HG02943 (cell line): ENCODE measurements around the gene RGS6.

ENCODE experiments used
- ATAC-seq: cut with Tn5 transposase; IDR thresholded peaks from one replicate; pipeline ENCODE4 v1.9.1; 2021; ENCODE audit warnings: mild to moderate bottlenecking, low read depth, moderate library complexity; ENCODE audit not compliant: unreplicated experiment

Gene RGS6

GRCh38 chr14:71942904-71943694 is 10.9 kb downstream of the RGS6 start:
- ATAC-seq, result no peak

DNA sequence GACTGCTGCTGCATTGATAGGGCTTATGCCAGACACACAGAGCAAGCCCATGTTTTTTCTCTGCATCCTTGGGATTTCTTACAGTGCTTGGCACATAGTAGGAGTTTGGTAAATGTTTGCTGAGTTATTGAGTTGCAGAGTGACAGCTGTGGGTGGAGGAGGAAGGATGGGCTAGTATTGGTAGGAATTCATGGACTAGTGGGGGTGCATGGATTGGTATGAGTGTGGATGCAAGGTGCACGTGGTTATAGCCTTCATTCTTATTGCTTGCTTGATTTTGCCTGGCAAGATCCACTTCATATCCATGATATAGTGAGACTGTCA is 11.4 kb downstream of the RGS6 start:
- ATAC-seq, result no peak

DNA sequence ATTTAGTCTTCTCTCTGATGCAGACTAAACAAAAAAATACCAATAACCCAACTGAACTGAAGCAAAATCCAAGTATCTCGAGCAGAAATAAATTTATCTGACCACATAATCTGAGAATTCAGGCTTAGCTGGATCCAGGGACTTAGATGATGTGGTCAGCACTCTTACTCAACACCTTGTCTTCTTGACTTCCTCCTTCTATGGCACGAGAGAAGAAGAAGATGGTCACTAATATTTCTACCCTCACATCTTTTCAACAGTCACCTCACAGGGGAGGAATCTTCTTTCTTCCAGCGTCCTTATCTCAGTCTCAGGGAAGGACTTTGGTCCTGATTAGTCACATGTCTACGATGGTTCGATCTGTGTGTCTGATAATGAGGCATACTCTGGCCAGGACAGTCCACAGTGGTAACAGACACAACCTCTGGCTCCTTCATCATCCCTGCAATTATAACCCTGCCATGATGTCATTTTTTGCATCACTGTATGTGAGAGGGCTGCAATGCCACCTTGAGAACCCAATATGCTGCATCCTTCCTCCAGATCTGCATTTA is 15.8 kb downstream of the RGS6 start:
- ATAC-seq, result no peak

GRCh38 chr14:71952381-71953363 is 20.4 kb downstream of the RGS6 start:
- no peak for ATAC-seq

- ATAC-seq, result no peak
These were observed 24.8 kb downstream of the RGS6 start for GRCh38 chr14:71956920-71957563.

DNA sequence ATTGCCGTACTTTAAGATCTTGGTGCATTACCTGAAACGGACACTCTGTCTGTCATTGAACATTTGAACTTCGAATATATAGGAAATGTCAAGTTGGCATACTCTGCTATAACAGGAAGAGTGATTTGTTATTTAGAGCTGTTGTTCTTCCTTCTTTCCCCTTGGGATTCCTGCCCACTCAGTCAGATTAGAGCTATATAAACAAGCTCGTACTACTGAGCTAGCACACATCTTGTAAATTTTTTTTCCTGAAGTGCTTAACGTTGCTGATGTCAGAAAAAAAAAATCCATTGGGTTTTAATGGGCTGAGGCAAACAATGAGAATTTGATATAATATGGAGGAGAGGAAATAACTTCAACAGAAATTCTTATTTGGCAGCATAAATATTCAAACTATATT is 26.8 kb downstream of the RGS6 start:
- no peak for ATAC-seq

- ATAC-seq, result no peak
These were observed 28.5 kb downstream of the RGS6 start for GRCh38 chr14:71960494-71961353.

DNA sequence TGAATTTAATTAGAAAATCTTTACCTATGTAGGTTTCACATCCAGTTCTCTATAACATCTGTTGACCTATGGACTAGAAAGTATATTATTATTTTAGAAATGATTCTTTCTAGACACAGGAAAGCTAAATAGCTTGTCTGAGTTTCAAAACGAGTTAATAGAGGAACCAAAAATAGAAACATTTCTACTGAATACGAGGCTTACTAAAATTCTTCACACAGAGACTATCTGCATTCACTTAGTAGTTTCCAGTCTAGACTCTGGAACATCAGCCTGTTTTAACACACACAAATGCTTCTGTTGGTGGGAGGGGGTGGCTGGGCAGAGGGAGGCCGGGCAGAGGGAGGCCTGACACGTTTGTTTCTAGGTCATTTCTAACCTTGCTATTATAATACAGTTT is 29.7 kb downstream of the RGS6 start:
- ATAC-seq, result no peak

DNA sequence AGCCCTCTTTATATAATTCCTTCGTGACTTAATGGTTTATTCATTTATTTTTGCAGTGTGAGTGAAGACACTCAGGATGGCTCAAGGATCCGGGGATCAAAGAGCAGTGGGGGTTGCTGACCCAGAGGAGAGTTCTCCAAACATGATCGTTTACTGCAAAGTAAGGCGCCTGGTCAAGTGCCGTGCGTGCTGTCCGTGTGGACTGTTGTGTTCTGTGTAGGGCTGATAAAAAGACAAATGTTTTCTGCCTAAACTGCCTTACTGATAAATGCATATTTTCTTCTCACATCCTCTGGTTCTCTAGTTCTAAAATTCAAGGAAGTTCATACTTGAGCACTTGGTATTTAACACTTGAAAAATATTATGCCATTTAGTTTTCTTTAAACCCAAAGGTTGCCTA is 32.5 kb downstream of the RGS6 start:
- ATAC-seq, result no peak

DNA sequence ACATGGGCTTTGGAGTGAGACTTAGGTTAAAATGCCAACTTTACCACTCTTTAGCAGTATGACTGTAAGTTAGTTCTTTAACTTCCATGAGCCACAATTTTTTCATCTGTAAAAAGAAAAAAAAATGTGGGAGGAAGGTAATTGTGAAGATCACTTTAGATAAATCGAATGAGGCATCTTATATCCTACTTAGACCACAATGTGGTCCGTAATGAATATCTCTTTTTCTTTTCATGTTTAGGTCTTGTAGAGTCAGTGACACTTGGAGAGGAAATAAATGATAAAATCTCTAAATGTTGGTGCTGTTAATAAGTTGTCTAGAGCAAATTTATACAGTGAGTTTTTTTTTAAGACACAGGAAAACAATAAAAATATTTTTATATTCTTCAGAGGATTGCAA is 34.3 kb downstream of the RGS6 start:
- no peak for ATAC-seq

DNA sequence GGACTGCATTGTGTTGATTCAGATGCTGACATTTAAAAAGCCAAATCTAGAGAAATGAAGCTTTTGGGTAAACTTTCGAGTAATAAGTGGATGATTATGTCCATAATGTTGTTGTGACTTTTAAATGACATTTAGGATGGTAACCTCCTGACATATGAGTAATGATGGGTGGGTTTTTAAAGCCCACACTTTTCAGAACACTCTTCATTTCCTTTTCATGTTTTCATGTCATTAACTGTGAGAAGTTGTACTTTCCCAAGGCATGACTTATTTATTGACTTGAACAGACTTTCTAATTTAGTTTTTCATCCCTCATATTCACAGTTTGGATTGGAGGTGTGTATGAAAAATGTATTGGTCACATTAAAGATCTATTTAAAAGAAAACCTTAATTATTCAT is 35.5 kb downstream of the RGS6 start:
- ATAC-seq, result no peak

GRCh38 chr14:71970272-71970671 is 38.0 kb downstream of the RGS6 start:
- no peak for ATAC-seq

- ATAC-seq, result no peak
These were observed 53.4 kb downstream of the RGS6 start for GRCh38 chr14:71985538-71986189.

DNA sequence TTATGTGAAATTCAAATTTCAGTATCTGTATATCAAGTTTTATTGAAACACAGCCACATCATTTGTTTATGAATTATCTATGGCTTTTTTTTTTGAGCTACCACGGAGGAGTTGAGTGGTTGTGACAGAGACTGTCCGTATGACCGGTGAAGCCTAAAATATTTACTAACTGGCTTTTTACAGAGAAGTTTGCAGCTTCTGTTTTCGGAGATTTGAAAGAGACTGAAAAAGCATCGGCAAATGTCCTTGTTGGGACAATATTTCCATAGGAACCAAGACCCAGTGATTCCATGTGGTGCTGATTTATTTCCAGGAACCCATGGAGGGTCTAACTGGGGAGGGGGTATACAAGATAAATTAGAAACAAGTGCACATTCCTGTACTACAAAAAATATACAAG is 56.2 kb downstream of the RGS6 start:
- ATAC-seq, result no peak

- no peak for ATAC-seq
These were observed 56.7 kb downstream of the RGS6 start for GRCh38 chr14:71988939-71989338.

DNA sequence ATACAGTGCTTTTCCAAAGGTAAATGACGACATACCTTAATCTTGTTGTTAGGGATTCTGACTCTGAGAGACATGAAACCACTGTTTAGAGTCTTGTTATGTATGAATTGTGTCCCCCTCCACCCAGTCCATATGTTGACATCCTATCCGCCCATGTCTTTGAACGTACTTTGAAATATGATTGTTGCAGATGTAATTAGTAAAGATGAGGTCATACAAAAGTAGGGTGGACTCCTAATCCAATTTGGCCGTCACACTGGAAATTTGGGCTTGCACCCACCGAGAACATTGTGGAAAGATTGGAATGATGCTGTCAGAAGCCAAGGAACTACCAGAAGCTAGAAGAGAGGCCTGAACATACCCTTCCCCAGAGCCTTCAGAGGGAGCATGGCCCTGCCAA is 62.2 kb downstream of the RGS6 start:
- no peak for ATAC-seq

DNA sequence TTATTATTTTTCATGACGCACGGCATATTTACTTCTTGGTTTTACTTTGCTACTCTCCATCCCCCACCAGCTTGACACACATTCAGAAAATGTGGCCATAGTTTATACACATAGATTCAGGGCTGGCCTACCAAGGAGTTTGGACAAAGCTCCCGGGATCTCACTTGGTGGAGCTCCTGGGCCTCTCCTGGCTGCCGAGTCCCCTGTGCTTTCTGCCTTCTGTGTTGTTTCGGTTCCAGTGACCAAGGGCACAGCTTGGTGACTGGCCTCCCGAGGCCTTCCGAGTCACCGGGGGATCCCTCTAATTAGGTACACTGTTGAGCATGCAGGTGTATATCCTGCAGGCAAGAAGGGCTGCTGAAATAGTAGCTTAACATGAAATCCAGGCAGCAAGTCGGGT is 63.5 kb downstream of the RGS6 start:
- ATAC-seq, result no peak

GRCh38 chr14:71996610-71997009 is 64.4 kb downstream of the RGS6 start:
- no peak for ATAC-seq

DNA sequence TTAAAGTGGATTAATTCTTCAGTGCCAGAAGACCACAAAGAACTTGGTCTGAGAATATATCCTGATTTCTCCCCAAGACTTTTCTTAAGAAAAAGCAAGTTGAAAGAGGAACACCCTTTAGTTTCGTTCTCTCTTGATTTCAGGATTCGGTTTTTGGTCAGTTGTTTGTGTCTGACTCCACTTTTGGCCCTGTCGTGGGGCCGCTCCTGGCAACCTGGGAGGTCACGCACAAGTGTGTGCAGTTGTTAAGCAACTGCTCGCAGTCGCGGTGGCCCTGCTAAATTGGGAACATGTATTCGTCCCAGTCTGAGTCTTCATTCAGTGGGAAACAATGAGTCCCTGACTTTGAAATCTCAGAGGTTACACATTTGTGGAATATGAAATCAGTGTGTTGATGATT is 68.7 kb downstream of the RGS6 start:
- ATAC-seq, result no peak

DNA sequence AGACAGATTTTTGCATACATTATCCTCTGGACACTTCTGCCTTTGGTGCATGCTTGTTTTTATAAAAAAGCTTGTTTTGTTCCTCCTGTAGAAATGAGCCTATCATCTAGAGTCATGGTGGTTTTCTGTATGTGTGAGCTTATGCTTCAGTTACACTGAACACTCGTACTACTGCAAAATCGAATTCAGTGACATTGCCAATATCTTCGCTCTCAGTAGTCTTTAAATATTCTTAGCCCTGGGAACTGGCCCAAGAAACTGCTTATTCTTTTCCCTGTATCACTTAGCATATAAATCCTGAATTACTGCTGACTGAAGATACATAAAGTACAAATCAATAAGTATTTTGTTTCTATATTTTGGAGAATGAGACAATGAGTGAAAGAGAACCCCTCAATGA is 70.5 kb downstream of the RGS6 start:
- no peak for ATAC-seq
